Lung (tissue), 12 donors: Measurements from ENCODE around the gene ACTN1. TPM values are rescaled to one million over a fixed set of nuclear protein-coding genes. Genes with fewer than 3 reads are reported as not detected.
A peak's percentile ranks its signal among the peaks of the same experiment; 100 is the strongest.

ENCODE experiments used
- ATAC-seq: fragments of 200-7000 bp; cut with Tn5 transposase; one replicate; pipeline ENCODE4 v1.9.1; 2020; ENCODE audit warnings: moderate number of reproducible peaks; ENCODE audit not compliant: insufficient read depth, low FRiP score
- DNase-seq, 3 donors: peaks; one replicate each; pipeline ENCODE4 v3.0.0-alpha.2; 2013 to 2017
- H3K27ac ChIP-seq, 2 donors: one replicate each; pipeline ENCODE4 v1.5.1; 2013; ENCODE audit warnings: mild to moderate bottlenecking in 2 of 2, moderate library complexity in 2 of 2, control low read depth in 1 of 2, inconsistent platforms in 1 of 2, low read depth in 1 of 2, low read length in 1 of 2
- H3K27me3 ChIP-seq, 3 donors: one replicate each; pipeline ENCODE4 v1.5.1; 2013; ENCODE audit warnings: low read length in 2 of 3; ENCODE audit not compliant: control insufficient read depth in 3 of 3, insufficient read depth in 3 of 3
- H3K36me3 ChIP-seq, 4 donors: one replicate each; pipeline ENCODE4 v1.5.1; 2013; ENCODE audit warnings: low read length in 4 of 4, mild to moderate bottlenecking in 1 of 4, moderate library complexity in 1 of 4; ENCODE audit not compliant: control insufficient read depth in 4 of 4, insufficient read depth in 4 of 4
- H3K4me1 ChIP-seq, 5 donors: one replicate each; pipeline ENCODE4 v1.5.1; 2013; ENCODE audit warnings: low read length in 5 of 5, mild to moderate bottlenecking in 2 of 5, moderate library complexity in 1 of 5; ENCODE audit not compliant: control insufficient read depth in 5 of 5, insufficient read depth in 5 of 5
- H3K4me3 ChIP-seq: one replicate; pipeline ENCODE4 v1.5.1; 2013; ENCODE audit warnings: mild to moderate bottlenecking, control low read depth, moderate library complexity
- H3K9ac ChIP-seq, 2 donors: one replicate each; pipeline ENCODE4 v1.5.1; 2013; ENCODE audit warnings: low read length in 2 of 2, control low read depth in 1 of 2; ENCODE audit not compliant: insufficient read depth in 1 of 2
- H3K9me3 ChIP-seq, 4 donors: one replicate each; pipeline ENCODE4 v1.5.1; 2013; ENCODE audit warnings: low read length in 3 of 4, mild to moderate bottlenecking in 1 of 4, moderate library complexity in 1 of 4; ENCODE audit not compliant: control insufficient read depth in 4 of 4, insufficient read depth in 3 of 4
- CTCF ChIP-seq: IDR thresholded peaks from 2 replicates; pipeline ENCODE4 v1.5.1; 2012; ENCODE audit warnings: mild to moderate bottlenecking; ENCODE audit errors: control extremely low read depth, extremely low read depth
- WGBS, 2 donors: extraction: QIAGEN DNeasy Blood & Tissue Kit; methylation state at CpG; one replicate each; pipeline ENCODE4 v1.1.7; 2013; 5-methylcytosine and 5-hydroxymethylcytosine counted together
- polyA plus RNA-seq, 2 donors: library from polyadenylated mRNA; stranded (reverse); fragments of 200-250 nt; gene quantifications; one replicate each; pipeline ENCODE4 v1.2.1, GENCODE V29; 2013
- total RNA-seq, 2 donors: library from RNA; depleted of rRNA in 1 of 2; stranded (reverse); fragments of >200 nt in 1 of 2; gene quantifications; one replicate each; pipeline ENCODE4 v1.2.1, GENCODE V29; 2014 to 2021
- donor health status: control.
- donor health status: control.
- donor health status: Bipolar disorder and iron deficiency.
- donor health status: healthy.
- donor health status: DM: yes; HTN: yes; CAD: no.

The ACTN1 gene
- total and polyA plus RNA-seq, 4 donors = 40.9 to 168 (median 117) TPM

- Histone ChIP-seq H3K4me3 (no peak overlapping the region), H3K4me1 (peaks cover 0 to 21% (median 9%) of the 10 kb centered on the region in 5 donors), H3K9me3 (peaks cover 0 to 4% (median 2%) of the 10 kb centered on the region in 4 donors), H3K27ac (peak overlapping the region in 1 of 2 donors; percentile 42), H3K27me3 (no peaks in the 10 kb centered on the region), H3K9ac (no peak overlapping the region), H3K36me3 (peaks cover 0 to 13% (median 9%) of the 10 kb centered on the region in 4 donors)
- WGBS, 2 donors = 23 to 39% methylated on average over 9 of the region's 9 CpGs
- no peak for TF ChIP-seq CTCF
- DNase-seq = peak in 2 of 3 donors; percentile 26 to 40
- no peak for ATAC-seq
Observed at GRCh38 chr14:68927956-68928675, 51.0 kb downstream of the ACTN1 start.

GRCh38 chr14:68927089-68927488, 52.0 kb downstream of the ACTN1 start:
- no peak for DNase-seq
- Histone ChIP-seq H3K27ac (no peak overlapping the region), H3K4me1 (peaks cover 3 to 31% (median 14%) of the 10 kb centered on the region in 5 donors), H3K9me3 (peaks cover 0 to 4% (median 2%) of the 10 kb centered on the region in 4 donors), H3K9ac (no peak overlapping the region), H3K36me3 (peaks cover 0 to 13% (median 9%) of the 10 kb centered on the region in 4 donors), H3K4me3 (no peak overlapping the region), H3K27me3 (no peaks in the 10 kb centered on the region)
- TF ChIP-seq CTCF = no peak
- ATAC-seq = no peak
- WGBS, 2 donors = 74 to 97% methylated on average over 3 of the region's 3 CpGs

GRCh38 chr14:68926236-68926635, 52.9 kb downstream of the ACTN1 start:
- no peak for TF ChIP-seq CTCF
- H3K27me3 ChIP-seq = no peaks in the 10 kb centered on the region
- no peak overlapping the region for H3K9ac ChIP-seq
- peaks cover 0 to 11% (median 8%) of the 10 kb centered on the region in 4 donors for H3K36me3 ChIP-seq
- peaks cover 8 to 39% (median 17%) of the 10 kb centered on the region in 5 donors for H3K4me1 ChIP-seq
- no peak overlapping the region for H3K4me3 ChIP-seq
- H3K9me3 ChIP-seq = peaks cover 0 to 4% (median 2%) of the 10 kb centered on the region in 4 donors
- WGBS, 2 donors = 50 to 86% methylated on average over 1 of the region's 1 CpG
- DNase-seq = no peak
- H3K27ac ChIP-seq = no peak overlapping the region
- no peak for ATAC-seq
